T-helper 2 cell treated with Interferon-gamma antibody and Interleukin-4, amounts not matched to agents 100 ng/mL and 5 ng/mL, for 36 hours (primary cell): ENCODE results near the gene ALKBH6. TPM values are rescaled to one million over a fixed set of nuclear protein-coding genes. Genes with fewer than 3 reads are reported as not detected.
"Not testable (repeated sequence)": the region's sequence is repeated elsewhere in the genome, so short reads cannot be mapped to it uniquely, and the experiment has no call there.

Experiments
- intact Hi-C: fragments of 100-400 bp; cut with micrococcal nuclease; formaldehyde crosslinking; loops from one replicate; pipeline ENCODE4 v1.15.1; 2023
- total RNA-seq: library from RNA; stranded (reverse); gene quantifications from 2 replicates; pipeline ENCODE4 v1.2.3, GENCODE V29; 2022

The ALKBH6 gene
- total RNA-seq, 1 donor from 2014 or later: 39.2 TPM

DNA sequence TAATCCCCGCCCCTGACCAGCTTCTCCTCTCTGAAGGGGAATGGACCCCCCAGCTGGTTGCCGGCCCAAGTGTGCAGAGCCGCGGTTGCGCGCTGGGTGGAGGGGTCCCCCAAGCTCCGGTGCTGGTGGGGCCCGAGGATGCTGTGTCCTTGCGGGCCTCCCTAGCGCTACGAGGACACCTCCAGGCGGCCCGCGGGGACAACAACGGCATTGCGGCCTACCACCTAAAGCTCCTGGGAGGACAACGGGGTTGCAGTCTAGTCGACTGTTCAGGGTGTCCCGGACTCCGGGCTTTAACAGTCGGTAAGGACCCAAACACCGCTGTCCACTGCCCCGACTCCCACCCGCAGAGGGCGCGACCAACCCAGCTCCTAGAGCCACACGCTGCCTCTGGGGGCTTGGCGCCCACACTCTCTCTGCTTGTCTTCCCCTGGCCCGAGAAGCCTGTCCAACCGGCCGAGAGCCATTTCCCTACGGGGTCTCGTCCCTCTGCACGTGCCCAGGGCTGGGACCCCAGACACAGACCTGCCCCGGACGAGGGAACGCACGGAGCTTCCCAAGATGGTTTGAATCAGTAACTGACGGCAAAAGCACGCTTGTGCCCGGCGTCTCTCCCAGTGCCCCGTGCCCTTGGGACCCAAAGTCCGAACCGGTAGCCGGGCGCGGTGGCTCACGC is 20.0 kb downstream of the ALKBH6 start:
- intact Hi-C loops: no loop called here

GRCh38 chr19:35992907-35993765 is 20.9 kb downstream of the ALKBH6 start:
- intact Hi-C loops: no loop called here

GRCh38 chr19:35991731-35992450 is 22.1 kb downstream of the ALKBH6 start:
- intact Hi-C loops: no loop called here

DNA sequence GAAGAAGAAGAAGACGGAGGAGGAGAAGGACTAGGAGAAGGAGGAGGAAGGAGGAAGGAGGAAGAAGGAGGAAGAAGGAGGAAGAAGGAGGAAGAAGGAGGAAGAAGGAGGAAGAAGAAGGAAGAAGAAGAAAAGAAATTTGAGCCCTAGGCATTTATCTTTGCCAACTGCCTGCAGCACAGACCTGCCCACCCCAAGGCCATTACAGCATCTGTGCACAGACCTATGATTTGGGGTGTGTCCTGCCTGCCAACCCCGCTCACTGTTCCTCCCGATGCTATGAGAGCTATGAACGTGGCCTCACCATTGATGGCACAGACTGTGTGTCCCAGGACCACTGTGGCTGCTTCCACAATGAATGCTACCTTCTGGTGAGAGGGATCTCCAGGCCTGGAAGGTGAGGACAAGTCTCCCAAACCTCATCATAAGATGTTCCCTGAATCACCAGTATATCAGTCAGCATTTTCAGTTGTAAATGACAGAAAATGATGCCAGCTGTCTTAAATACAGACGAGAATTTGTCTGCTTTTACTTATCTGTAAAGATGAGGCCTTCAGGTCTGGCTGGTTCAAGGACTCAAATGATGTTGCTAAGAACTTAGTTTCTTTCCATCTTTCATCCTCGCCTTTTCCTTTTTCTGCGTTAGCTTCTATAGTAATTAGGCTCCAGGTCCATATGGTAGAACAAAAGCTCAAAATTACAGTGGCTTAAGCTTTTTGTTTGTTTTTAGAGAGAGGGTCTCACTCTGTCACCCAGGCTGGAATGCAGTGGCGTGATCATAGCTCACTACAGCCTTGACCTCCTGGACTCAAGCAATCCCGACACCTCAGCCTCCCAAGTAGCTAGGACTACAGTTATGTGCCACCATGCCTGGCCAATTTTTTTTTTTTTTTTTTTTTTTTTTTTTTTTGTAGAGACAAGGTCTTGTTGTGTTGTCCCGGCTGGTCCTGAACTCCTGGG is 23.0 kb downstream of the ALKBH6 start:
- intact Hi-C loops: no loop called here

DNA sequence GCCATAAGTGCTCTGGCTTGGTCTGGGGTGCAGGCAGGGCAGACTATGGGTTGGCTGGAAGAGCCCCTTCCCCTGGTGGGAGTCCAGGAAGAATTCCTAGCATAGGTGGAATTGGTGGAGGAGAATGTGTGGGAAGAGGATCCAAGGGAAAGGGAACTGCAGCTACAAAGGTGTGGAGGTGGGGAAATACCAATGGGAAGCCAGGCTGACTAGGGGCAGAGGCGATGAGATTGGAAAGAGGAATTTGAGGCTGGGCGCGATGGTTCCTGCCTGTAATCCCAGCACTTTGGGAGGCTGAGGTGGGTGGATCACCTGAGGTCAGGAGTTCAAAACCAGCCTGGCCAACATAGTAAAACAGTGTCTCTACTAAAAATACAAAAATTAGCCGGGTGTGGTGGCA is 23.9 kb downstream of the ALKBH6 start:
- intact Hi-C loops: no loop called here

GRCh38 chr19:35988824-35989223 is 25.2 kb downstream of the ALKBH6 start:
- intact Hi-C loops: no loop called here

- intact Hi-C loops: no loop called here
These were observed 26.5 kb downstream of the ALKBH6 start for GRCh38 chr19:35987571-35987896.

DNA sequence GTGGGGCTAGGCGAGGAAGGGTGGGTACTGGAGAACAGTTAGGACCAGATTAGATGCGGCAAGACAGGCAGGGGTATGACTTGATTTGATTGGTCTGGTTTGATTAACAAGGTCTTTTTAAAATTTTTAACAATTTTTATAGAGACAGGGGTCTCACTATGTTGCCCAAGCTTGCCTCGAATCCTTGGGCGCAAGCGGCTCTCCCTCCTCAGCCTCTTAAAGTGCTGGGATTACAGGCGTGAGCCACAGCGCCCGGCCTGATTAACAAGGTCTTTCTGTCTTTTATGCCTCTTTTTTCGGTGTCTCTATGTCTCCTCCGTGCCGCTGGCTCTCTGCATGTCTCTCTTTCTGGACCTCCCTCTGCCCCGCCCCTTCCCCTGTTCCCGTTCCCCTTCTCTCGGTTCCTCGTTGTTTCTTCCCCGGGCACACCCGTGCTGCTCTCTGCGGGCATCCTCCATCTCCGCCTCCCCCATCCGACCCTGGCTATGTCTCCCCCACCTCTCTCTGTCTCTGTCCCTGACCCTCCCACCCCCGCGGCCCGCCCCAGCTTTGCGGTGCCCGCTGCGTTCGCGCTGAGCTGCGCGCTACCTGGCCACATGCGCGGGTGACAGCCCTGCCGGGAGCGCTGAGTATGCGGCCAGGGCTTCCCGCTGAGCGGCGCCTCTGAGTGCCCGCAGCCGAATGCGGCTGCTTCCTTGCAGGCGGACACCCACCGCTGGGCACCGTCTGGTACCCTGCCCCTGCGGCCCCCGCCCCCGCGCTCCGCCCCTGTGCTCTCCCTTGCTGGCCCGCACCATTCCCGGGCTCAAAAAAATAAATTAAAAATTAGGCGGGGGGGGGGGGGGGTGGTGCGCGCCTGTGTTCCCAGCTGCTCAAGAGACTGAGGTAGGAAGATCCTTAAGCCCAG is 27.1 kb downstream of the ALKBH6 start:
- intact Hi-C loops: no loop called here

DNA sequence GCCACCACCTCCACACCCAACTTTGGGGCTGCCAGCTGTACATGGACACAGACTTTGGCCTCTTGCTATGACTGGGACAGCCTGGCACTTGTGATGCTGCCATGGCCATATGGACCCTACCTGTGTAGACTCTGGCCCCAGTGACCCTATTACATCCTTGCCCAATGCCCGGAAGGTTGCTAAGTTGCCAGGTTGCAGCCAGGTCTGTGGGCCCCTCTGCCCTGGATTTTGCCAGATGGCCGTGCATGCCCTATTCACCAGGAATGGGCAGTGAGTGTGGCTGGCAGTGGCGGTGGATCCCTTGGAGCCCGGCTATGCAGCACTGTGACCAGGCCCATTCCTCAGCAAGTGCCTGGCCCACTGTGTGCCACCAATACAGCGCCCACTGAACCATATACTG is 27.9 kb downstream of the ALKBH6 start:
- intact Hi-C loops: no loop called here

- intact Hi-C loops: no loop called here
These were observed 30.8 kb downstream of the ALKBH6 start for GRCh38 chr19:35983177-35983576.

DNA sequence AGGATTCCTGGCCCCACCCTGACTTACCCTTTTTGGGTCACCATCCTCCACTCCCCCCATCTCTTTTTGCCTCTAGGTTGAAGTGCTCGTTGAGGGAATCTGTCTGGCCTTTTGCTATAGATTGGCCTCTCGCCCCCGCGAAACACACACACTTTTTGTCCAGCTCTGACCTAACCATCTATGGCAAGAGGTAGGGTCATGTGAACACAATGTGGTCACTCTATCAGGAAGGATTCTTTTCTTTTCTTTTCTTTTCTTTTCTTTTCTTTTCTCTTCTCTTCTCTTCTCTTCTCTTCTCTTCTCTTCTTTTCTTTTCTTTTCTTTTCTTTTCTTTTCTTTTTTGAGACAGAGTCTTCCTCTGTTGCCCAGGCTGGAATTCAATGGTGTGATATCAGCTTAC is 33.0 kb downstream of the ALKBH6 start:
- intact Hi-C loops: not testable (repeated sequence)

DNA sequence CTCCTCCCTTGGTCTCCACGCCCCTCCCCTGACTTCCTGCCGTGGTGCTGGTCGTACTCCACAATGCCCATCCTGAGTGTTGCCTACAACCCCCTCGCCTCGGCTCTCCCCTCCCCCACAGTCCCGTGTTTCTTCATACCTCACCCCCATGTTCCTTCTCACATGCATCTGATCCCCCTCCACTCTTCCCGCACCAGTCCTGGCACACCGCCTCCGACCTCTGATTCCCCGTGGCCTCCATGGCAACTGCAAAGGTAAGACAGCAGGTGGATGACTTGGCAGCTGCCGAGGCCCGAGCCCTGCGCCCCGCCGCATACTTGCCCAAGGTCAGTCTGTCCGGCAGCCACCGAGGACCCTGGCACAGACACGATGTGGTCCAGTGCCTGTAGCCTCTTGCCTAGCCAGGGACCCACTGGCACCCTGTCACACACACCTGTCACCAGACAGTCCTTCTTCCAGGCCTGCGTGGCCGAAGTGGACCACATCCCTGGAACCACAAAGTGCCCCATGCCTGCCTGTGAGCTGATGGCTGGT is 35.1 kb downstream of the ALKBH6 start:
- intact Hi-C loops: no loop called here

DNA sequence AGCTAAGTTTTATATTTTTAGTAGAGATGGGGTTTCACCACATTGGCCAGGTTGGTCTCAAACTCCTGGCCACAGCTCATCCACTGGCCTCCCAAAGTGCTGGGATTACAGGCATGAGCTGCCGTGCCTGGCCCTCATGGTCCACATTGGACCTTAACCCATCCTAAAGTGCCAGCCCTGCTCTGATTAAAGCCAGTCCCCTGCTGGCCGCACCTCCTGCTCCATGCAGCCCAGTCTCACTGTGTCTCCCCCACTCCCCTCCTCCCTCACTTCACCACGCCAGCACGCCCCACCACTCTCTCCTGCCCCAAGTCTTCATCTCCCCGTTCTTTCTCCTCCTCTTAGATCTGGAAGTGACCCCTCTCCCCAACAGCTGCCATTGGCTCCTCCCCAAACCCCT is 35.7 kb downstream of the ALKBH6 start:
- intact Hi-C loops: no loop called here

GRCh38 chr19:35977446-35978222 is 36.4 kb downstream of the ALKBH6 start:
- intact Hi-C loops: no loop called here

DNA sequence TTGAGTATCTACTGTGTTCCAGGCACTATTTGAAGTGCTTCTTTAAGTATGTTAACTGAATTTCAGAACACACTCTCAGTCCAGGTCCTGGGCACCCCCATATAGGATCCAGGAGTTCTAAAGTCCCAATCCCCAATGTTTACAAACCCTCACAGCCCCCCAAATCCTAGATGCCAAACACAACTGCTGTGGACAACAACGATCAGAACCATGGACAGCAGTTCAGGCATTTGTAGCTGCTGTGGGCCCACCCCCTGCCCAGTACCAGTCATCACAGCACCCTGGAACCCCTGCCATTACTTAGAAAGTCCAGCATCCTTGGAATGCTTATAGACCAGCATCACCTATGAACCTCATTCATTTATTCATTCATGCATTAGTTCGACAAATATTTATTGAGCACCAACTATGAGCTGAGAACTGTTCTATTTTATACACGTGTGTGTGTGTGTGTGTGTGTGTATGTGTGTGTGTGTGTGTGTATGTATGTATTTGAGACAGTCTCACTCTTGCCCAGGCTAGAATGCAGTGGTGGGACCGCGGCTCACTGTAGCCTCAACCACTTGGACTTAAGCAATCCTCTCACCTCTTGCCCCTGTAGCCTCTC is 38.3 kb downstream of the ALKBH6 start:
- intact Hi-C loops: loop anchor here (1.0 kb wide), 1 partner anchor 12 kb away; no protein-coding TSS in a partner anchor

DNA sequence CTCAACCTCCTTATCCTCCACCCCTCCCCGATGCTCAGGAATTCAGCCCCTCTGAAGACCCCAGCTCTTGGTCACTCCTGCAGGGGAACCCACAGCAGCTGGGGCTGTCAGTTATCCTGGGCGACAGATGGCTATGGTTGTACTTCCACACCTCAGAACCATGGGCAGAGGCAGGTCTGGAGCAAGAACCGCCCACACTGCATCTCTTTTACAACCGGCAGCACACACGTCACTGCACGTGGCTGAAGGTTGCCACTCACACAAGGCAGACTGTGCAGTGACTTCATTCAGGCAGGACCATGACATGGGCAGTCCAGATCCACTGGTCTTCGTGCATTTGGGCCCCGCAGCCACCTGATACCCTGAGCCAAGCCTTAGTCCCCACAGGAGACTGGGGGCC is 40.5 kb downstream of the ALKBH6 start:
- intact Hi-C loops: no loop called here

DNA sequence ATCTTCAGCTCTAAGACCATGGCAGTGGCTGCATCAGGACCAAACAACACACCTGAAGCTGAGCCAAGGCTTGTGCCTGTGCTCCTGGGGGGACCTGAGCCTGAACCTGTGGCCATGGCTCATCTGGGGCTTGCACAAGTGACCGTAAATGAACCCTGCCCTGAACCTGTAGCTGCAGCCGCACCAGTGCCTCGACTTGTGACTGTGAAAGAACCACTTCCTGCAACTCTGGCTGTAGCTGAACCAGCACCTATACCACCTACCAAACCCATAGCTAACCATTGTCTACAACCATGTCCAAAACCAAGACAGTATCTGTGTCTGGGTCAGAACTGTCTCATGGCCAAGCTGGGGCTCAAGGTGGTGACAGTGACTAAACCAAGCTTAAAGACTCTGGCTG is 47.2 kb downstream of the ALKBH6 start:
- intact Hi-C loops: no loop called here

GRCh38 chr19:35963514-35963913 is 50.5 kb downstream of the ALKBH6 start:
- intact Hi-C loops: loop anchor here (1.0 kb wide), 1 partner anchor 12 kb away; no protein-coding TSS in a partner anchor
